Smooth muscle cell of the umbilical artery (primary cell): Measurements from ENCODE around the gene SHISA7. TPM values are rescaled to one million over a fixed set of nuclear protein-coding genes. Genes with fewer than 3 reads are reported as not detected.

ENCODE experiments used
- total RNA-seq: library from RNA; depleted of rRNA; stranded (reverse); fragments of >200 nt; gene quantifications from 2 replicates; pipeline ENCODE4 v1.2.3, GENCODE V29; 2014

The SHISA7 gene
- not detected in 2 replicates for total RNA-seq

GRCh38 chr19:55443045-55443823 is at the start of gene SHISA7:
TSS of gene SHISA7 (minus strand) at chr19:55443300. CDS start at chr19:55442863, 437 bp downstream.

GRCh38 chr19:55487924-55488687 is 45.0 kb upstream of the SHISA7 start, which contains the start of gene SSC5D:
TSS of gene SSC5D (plus strand) at chr19:55488436. CDS start at chr19:55488590, 154 bp downstream.

GRCh38 chr19:55484593-55485438 is 41.7 kb upstream of the SHISA7 start, which contains the start of gene NAT14:
TSS of gene NAT14 (plus strand) at chr19:55485188. CDS start at chr19:55485709, 521 bp downstream.

GRCh38 chr19:55476100-55476775 is 33.1 kb upstream of the SHISA7 start, which contains the start of gene ZNF628:
TSS of gene ZNF628 (plus strand) at chr19:55476617. CDS start at chr19:55479911, 3,294 bp downstream.

GRCh38 chr19:55464662-55465054 is 21.6 kb upstream of the SHISA7 start, which contains the start of gene C19orf85:
TSS of gene C19orf85 (minus strand) at chr19:55464751. CDS start at chr19:55464554, 197 bp downstream.

GRCh38 chr19:55461259-55461973 is 18.3 kb upstream of the SHISA7 start, which contains the start of gene ISOC2:
TSS of gene ISOC2 (minus strand) at chr19:55461642. CDS start at chr19:55456486, 5,156 bp downstream.

GRCh38 chr19:55407550-55407799 is 35.6 kb downstream of the SHISA7 start, which contains the start of gene UBE2S:
TSS of gene UBE2S (minus strand) at chr19:55407788. CDS start at chr19:55407589, 199 bp downstream.

GRCh38 chr19:55385724-55386492 is 57.2 kb downstream of the SHISA7 start, which contains the start of gene RPL28:
TSS of gene RPL28 (plus strand) at chr19:55385932. CDS start at chr19:55386358, 426 bp downstream.

GRCh38 chr19:55384131-55384919 is 58.8 kb downstream of the SHISA7 start, which contains the start of gene TMEM238:
TSS of gene TMEM238 (minus strand) at chr19:55384292. CDS start at chr19:55384259, 33 bp downstream.

Other genes starting within 250 kb of the SHISA7 start
- 4.2 and 5.0 TPM in 2 replicates for gene PTPRH, start 233.8 kb downstream of the SHISA7 start, total RNA-seq
- 0.59 and 1.4 TPM in 2 replicates for gene TMEM86B, start 214.5 kb downstream of the SHISA7 start, total RNA-seq
- gene PPP6R1, start 184.3 kb downstream of the SHISA7 start, total RNA-seq, result 30.9 and 63.4 TPM in 2 replicates
- gene HSPBP1, start 163.2 kb downstream of the SHISA7 start, total RNA-seq, result 22.9 and 34.8 TPM in 2 replicates
- 6.5 and 16.4 TPM in 2 replicates for gene BRSK1, start 159.3 kb downstream of the SHISA7 start, total RNA-seq
- gene TMEM150B, start 118.0 kb downstream of the SHISA7 start, total RNA-seq, result not detected in 2 replicates
- gene KMT5C, start 103.4 kb downstream of the SHISA7 start, total RNA-seq, result 9.5 and 9.8 TPM in 2 replicates
- 0.09 TPM in 1 of 2 replicates, not detected in the other for gene COX6B2, start 88.6 kb downstream of the SHISA7 start, total RNA-seq
- not detected in 2 replicates for gene GARIN5B, start 80.0 kb downstream of the SHISA7 start, total RNA-seq
- gene IL11, start 72.8 kb downstream of the SHISA7 start, total RNA-seq, result 14.4 and 33.9 TPM in 2 replicates
- not detected in 2 replicates for gene TMEM190, start 66.5 kb downstream of the SHISA7 start, total RNA-seq
- gene TMEM238, start 59.0 kb downstream of the SHISA7 start, total RNA-seq, result 0.30 and 0.32 TPM in 2 replicates
- gene RPL28, start 57.4 kb downstream of the SHISA7 start, total RNA-seq, result 212 and 468 TPM in 2 replicates
- gene UBE2S, start 35.5 kb downstream of the SHISA7 start, total RNA-seq, result 72.5 and 94.4 TPM in 2 replicates
- 29.4 and 47.2 TPM in 2 replicates for gene ISOC2, start 18.3 kb upstream of the SHISA7 start, total RNA-seq
- gene C19orf85, start 21.5 kb upstream of the SHISA7 start, total RNA-seq, result not detected in 2 replicates
- gene ZNF628, start 33.3 kb upstream of the SHISA7 start, total RNA-seq, result 1.5 and 3.0 TPM in 2 replicates
- 18.0 and 20.5 TPM in 2 replicates for gene NAT14, start 41.9 kb upstream of the SHISA7 start, total RNA-seq
- gene SSC5D, start 45.1 kb upstream of the SHISA7 start, total RNA-seq, result 13.7 and 16.0 TPM in 2 replicates
- gene SBK2, start 93.8 kb upstream of the SHISA7 start, total RNA-seq, result not detected in 2 replicates
- gene SBK3, start 102.2 kb upstream of the SHISA7 start, total RNA-seq, result not detected in 2 replicates
- 3.9 and 6.5 TPM in 2 replicates for gene ZNF579, start 137.5 kb upstream of the SHISA7 start, total RNA-seq
- 3.0 and 3.6 TPM in 2 replicates for gene FIZ1, start 156.2 kb upstream of the SHISA7 start, total RNA-seq
- 5.9 and 7.1 TPM in 2 replicates for gene ZNF524, start 157.0 kb upstream of the SHISA7 start, total RNA-seq
- gene ZNF865, start 162.3 kb upstream of the SHISA7 start, total RNA-seq, result 2.1 and 3.3 TPM in 2 replicates
- gene ZNF784, start 181.3 kb upstream of the SHISA7 start, total RNA-seq, result 2.5 and 4.2 TPM in 2 replicates
- 4.8 and 4.9 TPM in 2 replicates for gene ZNF580, start 197.7 kb upstream of the SHISA7 start, total RNA-seq
- 10.7 and 14.6 TPM in 2 replicates for gene ZNF581, start 200.3 kb upstream of the SHISA7 start, total RNA-seq
- gene CCDC106, start 204.9 kb upstream of the SHISA7 start, total RNA-seq, result 8.2 and 8.6 TPM in 2 replicates
- 61.8 and 111 TPM in 2 replicates for gene U2AF2, start 211.7 kb upstream of the SHISA7 start, total RNA-seq
- gene EPN1, start 231.9 kb upstream of the SHISA7 start, total RNA-seq, result 51.4 and 172 TPM in 2 replicates